A673 (cell line): Measurements from ENCODE around the gene DFFB. TPM values are rescaled to one million over a fixed set of nuclear protein-coding genes. Genes with fewer than 3 reads are reported as not detected.

Source experiments
- BruUV-seq: library from RNA; stranded (reverse); fragments of 400-500 nt; replicated peaks from 2 replicates; lab custom pipeline; 2021; lab: Mats Ljungman, UMichigan
- CTCF ChIA-PET: fragments of 300-600 bp; sonication (Branson Sonifier 250); formaldehyde crosslinking; loops from one replicate; lab custom pipeline; 2022; ENCODE audit warnings: antibody characterized with exemption; lab: Charles Lee
- POLR2A ChIA-PET: fragments of 300-600 bp; sonication (Branson Sonifier 250); formaldehyde crosslinking; loops from one replicate; lab custom pipeline; 2022; ENCODE audit warnings: antibody characterized with exemption; ENCODE audit not compliant: low non-redundant PET; lab: Charles Lee
- DNase-seq: peaks from one replicate; pipeline ENCODE4 v3.0.0-alpha.2; 2015; ENCODE audit warnings: low spot score
- H3K27ac ChIP-seq: fragments of 200-600 bp; sonication (generic); 2 replicates; pipeline ENCODE4 v1.5.1; 2016; ENCODE audit warnings: mixed run types, low read depth, mild to moderate bottlenecking, mixed read lengths, antibody characterized with exemption, low read length; ENCODE audit not compliant: poor library complexity, severe bottlenecking
- H3K27me3 ChIP-seq: fragments of 200-600 bp; sonication (generic); replicated peaks from 2 replicates; pipeline ENCODE4 v1.6.1; 2017; ENCODE audit warnings: mixed run types, low read depth, mild to moderate bottlenecking, mixed read lengths, antibody characterized with exemption, low read length; ENCODE audit not compliant: insufficient read depth, poor library complexity
- H3K36me3 ChIP-seq: fragments of 200-600 bp; sonication (generic); 2 replicates; pipeline ENCODE4 v1.6.1; 2016; ENCODE audit warnings: mixed run types, mild to moderate bottlenecking, mixed read lengths, antibody characterized with exemption, low read length; ENCODE audit not compliant: insufficient read depth, poor library complexity, severe bottlenecking
- H3K4me1 ChIP-seq: fragments of 200-600 bp; sonication (generic); 2 replicates; pipeline ENCODE4 v1.6.1; 2017; ENCODE audit warnings: mixed run types, mild to moderate bottlenecking, mixed read lengths, antibody characterized with exemption, low read length; ENCODE audit not compliant: insufficient read depth, poor library complexity, severe bottlenecking
- H3K4me3 ChIP-seq: fragments of 200-600 bp; sonication (generic); 2 replicates; pipeline ENCODE4 v1.5.1; 2016; ENCODE audit warnings: low read depth, mixed run types, mild to moderate bottlenecking, mixed read lengths, low read length; ENCODE audit not compliant: poor library complexity, severe bottlenecking
- H3K9me3 ChIP-seq: fragments of 200-600 bp; sonication (generic); 2 replicates; pipeline ENCODE4 v1.6.1; 2016; ENCODE audit warnings: mixed run types, low read depth, mild to moderate bottlenecking, mixed read lengths, antibody characterized with exemption, low read length; ENCODE audit not compliant: poor library complexity, severe bottlenecking
- EZH2 ChIP-seq: fragments of 200-600 bp; sonication (generic); IDR thresholded peaks from 2 replicates; pipeline ENCODE4 v1.6.1; 2017; ENCODE audit warnings: borderline replicate concordance, low read depth, mild to moderate bottlenecking, mixed read lengths, antibody characterized with exemption, low read length; ENCODE audit not compliant: poor library complexity, severe bottlenecking
- intact Hi-C: fragments of 100-400 bp; cut with micrococcal nuclease; formaldehyde crosslinking; loops from one replicate; pipeline ENCODE4 v1.10.0; 2022; ENCODE audit not compliant: unreplicated experiment
- total RNA-seq: library from RNA; stranded (reverse); gene quantifications from 2 replicates; pipeline ENCODE4 v1.2.3, GENCODE V29; 2021
- TF ChIP-seq, protein P1 (sequence below): fragments of 300-800, 200-600 bp; sonication (generic); conservative IDR thresholded peaks from 2 replicates; pipeline ENCODE4 v1.5.1; 2017; ENCODE audit warnings: low read depth, mild to moderate bottlenecking, antibody characterized with exemption, low read length, moderate library complexity, mixed read lengths

DFFB gene
- total RNA-seq, 1 experiment from 2014 or later = 8.9 TPM

DNA sequence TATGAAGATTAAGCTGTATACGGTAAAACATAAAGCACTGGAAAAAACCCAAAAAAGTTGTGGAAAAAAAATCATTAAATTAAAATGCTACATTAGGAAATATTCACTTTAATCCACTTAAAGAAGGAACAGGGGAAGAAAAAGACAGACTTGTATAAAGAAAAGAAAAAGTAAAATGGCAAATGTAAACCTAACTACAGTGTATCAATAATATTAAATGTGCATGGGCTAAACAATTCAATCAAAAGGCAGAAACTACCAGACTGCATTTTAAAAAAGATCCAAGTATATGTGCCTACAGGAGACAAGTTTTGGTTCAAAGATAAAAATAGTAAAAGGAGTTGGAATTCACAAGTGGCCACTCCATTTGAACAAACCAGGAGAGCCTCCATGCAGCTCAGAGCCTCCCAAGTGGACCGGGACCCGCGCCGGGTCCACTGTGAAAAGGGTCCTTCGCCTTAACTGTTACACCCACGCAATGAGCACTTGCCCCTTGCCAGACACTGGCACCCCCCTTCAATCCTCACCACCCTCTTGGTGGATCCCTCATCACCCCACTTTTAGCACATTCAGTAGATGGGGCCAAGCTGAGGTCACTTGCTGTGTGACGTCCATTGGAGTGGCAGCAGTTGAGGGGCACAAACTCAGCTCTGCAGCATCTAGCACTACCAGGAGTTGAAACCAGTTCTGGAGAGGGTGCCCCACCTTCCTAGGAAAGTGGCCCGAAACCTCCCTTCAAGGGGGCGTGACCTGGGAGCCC, 41.9 kb downstream of the DFFB start:
- Histone ChIP-seq H3K4me1 (peaks cover 12% of the 10 kb centered on the region), H3K9me3 (peaks cover 10% of the 10 kb centered on the region), H3K4me3 (peak overlapping the region; percentile 99), H3K27ac (peak overlapping the region; percentile 97), H3K36me3 (peaks cover 11% of the 10 kb centered on the region), H3K27me3 (no peaks in the 10 kb centered on the region)
- TF ChIP-seq, protein P1, sequence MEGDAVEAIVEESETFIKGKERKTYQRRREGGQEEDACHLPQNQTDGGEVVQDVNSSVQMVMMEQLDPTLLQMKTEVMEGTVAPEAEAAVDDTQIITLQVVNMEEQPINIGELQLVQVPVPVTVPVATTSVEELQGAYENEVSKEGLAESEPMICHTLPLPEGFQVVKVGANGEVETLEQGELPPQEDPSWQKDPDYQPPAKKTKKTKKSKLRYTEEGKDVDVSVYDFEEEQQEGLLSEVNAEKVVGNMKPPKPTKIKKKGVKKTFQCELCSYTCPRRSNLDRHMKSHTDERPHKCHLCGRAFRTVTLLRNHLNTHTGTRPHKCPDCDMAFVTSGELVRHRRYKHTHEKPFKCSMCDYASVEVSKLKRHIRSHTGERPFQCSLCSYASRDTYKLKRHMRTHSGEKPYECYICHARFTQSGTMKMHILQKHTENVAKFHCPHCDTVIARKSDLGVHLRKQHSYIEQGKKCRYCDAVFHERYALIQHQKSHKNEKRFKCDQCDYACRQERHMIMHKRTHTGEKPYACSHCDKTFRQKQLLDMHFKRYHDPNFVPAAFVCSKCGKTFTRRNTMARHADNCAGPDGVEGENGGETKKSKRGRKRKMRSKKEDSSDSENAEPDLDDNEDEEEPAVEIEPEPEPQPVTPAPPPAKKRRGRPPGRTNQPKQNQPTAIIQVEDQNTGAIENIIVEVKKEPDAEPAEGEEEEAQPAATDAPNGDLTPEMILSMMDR = no peak
- no peak for TF ChIP-seq EZH2
- intact Hi-C loops = no loop called here
- BruUV-seq = no TSS peak
- ChIA-PET POLR2A (no interaction called here), CTCF (interaction anchor here (0.5 kb wide), 1 partner anchor 34 kb away, joined by 5 read pairs; no protein-coding TSS in a partner anchor)
- DNase-seq = no peak

DNA sequence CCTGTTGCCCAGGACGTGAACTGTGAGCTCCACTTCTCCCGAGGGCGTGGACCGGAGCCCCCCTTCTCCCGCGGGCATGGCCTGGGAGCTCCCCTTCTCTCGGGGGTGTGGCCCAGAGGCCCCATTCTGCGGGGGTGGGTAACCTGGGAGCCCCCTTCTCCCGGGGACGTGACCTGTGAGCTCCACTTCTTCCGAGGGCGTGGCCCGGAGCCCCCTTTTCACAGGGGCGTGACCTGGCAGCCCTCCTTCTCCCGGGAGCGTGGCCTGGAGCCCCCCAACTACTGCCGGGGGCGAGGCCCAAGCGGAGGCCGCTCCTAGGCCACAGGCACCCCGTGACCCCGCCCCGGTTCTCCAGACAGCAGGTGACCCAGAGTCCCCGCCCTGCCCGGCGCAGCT, 42.5 kb downstream of the DFFB start:
- H3K27ac ChIP-seq = peak overlapping the region; percentile 97
- H3K4me3 ChIP-seq = peak overlapping the region; percentile 99
- DNase-seq = peak; percentile 44
- no peaks in the 10 kb centered on the region for H3K27me3 ChIP-seq
- ChIA-PET POLR2A (no interaction called here), CTCF (interaction anchor here (0.5 to 0.7 kb wide), 2 partner anchors 109 to 274 kb away, joined by 4 to 5 read pairs; no protein-coding TSS in a partner anchor)
- intact Hi-C loops = no loop called here
- H3K4me1 ChIP-seq = peaks cover 12% of the 10 kb centered on the region
- H3K9me3 ChIP-seq = peaks cover 10% of the 10 kb centered on the region
- no peak for TF ChIP-seq EZH2
- TF ChIP-seq, protein P1 = no peak
- peaks cover 10% of the 10 kb centered on the region for H3K36me3 ChIP-seq
- TSS peak; percentile 49 for BruUV-seq

DNA sequence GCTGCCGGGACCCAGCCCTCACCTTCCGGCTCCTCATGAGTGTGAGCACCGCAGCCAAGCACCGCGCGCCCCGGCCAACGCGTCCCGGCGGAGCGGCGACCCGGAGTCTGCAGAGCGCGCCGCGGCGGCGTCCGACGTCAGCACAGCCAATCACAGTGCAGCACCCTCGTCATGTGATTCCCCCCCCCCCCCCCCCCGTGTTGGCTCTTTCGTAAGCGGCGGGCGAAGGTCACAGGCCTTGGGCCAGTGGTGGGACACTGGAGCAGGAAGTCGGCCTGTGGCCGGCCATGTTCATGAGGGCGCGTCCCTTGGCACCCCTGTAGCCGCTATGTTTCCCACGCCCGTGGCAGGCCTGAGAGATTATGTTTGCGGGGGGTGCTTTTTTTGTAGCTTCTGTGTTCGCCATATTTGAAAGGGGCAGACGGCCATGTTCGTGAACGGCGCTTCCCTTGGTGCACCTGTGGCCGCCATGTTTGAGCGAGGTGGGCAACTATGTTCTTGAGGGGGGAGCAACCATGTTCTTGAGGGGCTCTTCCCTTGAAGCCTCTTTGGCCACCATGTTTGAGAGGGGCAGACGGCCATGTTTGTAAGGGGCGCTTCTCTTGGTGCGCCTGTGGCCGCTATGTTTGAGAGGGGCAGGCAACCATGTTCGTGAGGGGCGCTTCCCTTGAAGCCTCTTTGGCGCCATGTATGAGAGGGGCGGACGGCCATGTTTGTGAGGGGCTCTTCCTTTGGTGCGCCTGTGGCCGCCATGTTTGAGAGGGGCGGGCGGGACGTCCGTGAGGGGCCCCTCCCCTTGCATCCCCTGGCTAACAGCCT, 43.1 kb downstream of the DFFB start, which contains the start of gene C1orf174:
Gene C1orf174 (minus strand): TSS at position 123 of the 819 bp plus-strand sequence. CDS start 86 bp downstream, at position 37.
- peaks cover 4% of the 10 kb centered on the region for H3K36me3 ChIP-seq
- peak within 1 kb of the TSS; percentile 97 for H3K27ac ChIP-seq
- intact Hi-C loops = no loop called here
- ChIA-PET CTCF (interaction anchor here (0.5 to 0.7 kb wide), 2 partner anchors 109 to 274 kb away, joined by 4 to 5 read pairs; no protein-coding TSS in a partner anchor), POLR2A (no interaction called here)
- no TSS peak for BruUV-seq
- H3K9me3 ChIP-seq = peaks cover 10% of the 10 kb centered on the region
- peak within 1 kb of the TSS; percentile 99 for H3K4me3 ChIP-seq
- TF ChIP-seq, protein P1 = no peak
- TF ChIP-seq EZH2 = no peak
- H3K4me1 ChIP-seq = peaks cover 12% of the 10 kb centered on the region
- DNase-seq = peak; percentile 98
- H3K27me3 ChIP-seq = no peaks in the 10 kb centered on the region
